Activated T-helper 1 cell treated with anti-CD3 and anti-CD28 coated beads, Interleukin-2, amount 50 U/mL, for 16 hours (primary cell): ENCODE data around the gene POTEG.
"Not testable (repeated sequence)": the region's sequence is repeated elsewhere in the genome, so short reads cannot be mapped to it uniquely, and the experiment has no call there.

Source experiments
- DNase-seq, 2 donors: peaks; one replicate each; pipeline ENCODE4 v3.0.0-alpha.2; 2020; ENCODE audit warnings: low read depth in 1 of 2, low spot score in 1 of 2

Gene POTEG

GRCh38 chr14:19374451-19374903, 59.7 kb downstream of the POTEG start:
- DNase-seq: not testable (repeated sequence)

- DNase-seq: not testable (repeated sequence)
Observed at GRCh38 chr14:19372813-19373500, 61.2 kb downstream of the POTEG start.

GRCh38 chr14:19371767-19372166, 62.4 kb downstream of the POTEG start:
- DNase-seq: not testable (repeated sequence)

GRCh38 chr14:19362803-19363202, 71.3 kb downstream of the POTEG start:
- not testable (repeated sequence) for DNase-seq

- DNase-seq: not testable (repeated sequence)
Observed at GRCh38 chr14:19362323-19362722, 71.8 kb downstream of the POTEG start.

- not testable (repeated sequence) for DNase-seq
Observed at GRCh38 chr14:19361636-19362253, 72.4 kb downstream of the POTEG start.

GRCh38 chr14:19360937-19361635, 73.1 kb downstream of the POTEG start:
- DNase-seq: not testable (repeated sequence)
